GM23338 (cell line): ENCODE data around the gene CTDSP2. TPM values are rescaled to one million over a fixed set of nuclear protein-coding genes. Genes with fewer than 3 reads are reported as not detected.

Source experiments
- ATAC-seq: fragments of 200-7000 bp; cut with Tn5 transposase; 3 replicates; pipeline ENCODE4 v1.9.1; 2020
- DNase-seq: peaks from one replicate; pipeline ENCODE4 v3.0.0-alpha.2; 2015; ENCODE audit warnings: low spot score
- H2AFZ ChIP-seq: fragments of 200-600 bp; sonication (generic); 2 replicates; pipeline ENCODE4 v1.8.0; 2016; ENCODE audit warnings: antibody characterized with exemption, mild to moderate bottlenecking, moderate library complexity
- H3F3A ChIP-seq: fragments of 200-600 bp; sonication (generic); replicated peaks from 2 replicates; pipeline ENCODE4 v1.8.0; 2017; ENCODE audit warnings: antibody characterized with exemption, mixed run types, low read depth
- H3K27ac ChIP-seq: fragments of 200-600 bp; sonication (generic); 2 replicates; pipeline ENCODE4 v1.6.1; 2016; ENCODE audit warnings: low read depth
- H3K27me3 ChIP-seq: fragments of 200-600 bp; sonication (generic); 2 replicates; pipeline ENCODE4 v1.8.0; 2016; ENCODE audit warnings: mild to moderate bottlenecking, mixed run types, moderate library complexity; ENCODE audit not compliant: insufficient read depth
- H3K36me3 ChIP-seq: fragments of 200-600 bp; sonication (generic); 2 replicates; pipeline ENCODE4 v1.8.0; 2016; ENCODE audit warnings: mild to moderate bottlenecking; ENCODE audit not compliant: insufficient read depth
- H3K4me1 ChIP-seq: fragments of 200-600 bp; sonication (generic); 2 replicates; pipeline ENCODE4 v1.8.0; 2016; ENCODE audit warnings: mild to moderate bottlenecking, moderate library complexity; ENCODE audit not compliant: insufficient read depth
- H3K4me2 ChIP-seq: fragments of 200-600 bp; sonication (generic); 2 replicates; pipeline ENCODE4 v1.7.1; 2017; ENCODE audit warnings: mixed run types
- H3K4me3 ChIP-seq: fragments of 200-600 bp; sonication (generic); 2 replicates; pipeline ENCODE4 v1.6.1; 2016; ENCODE audit warnings: mixed run types
- H3K79me2 ChIP-seq: fragments of 200-600 bp; sonication (generic); replicated peaks from 2 replicates; pipeline ENCODE4 v1.8.0; 2017; ENCODE audit warnings: mild to moderate bottlenecking; ENCODE audit not compliant: insufficient read depth
- H3K9me2 ChIP-seq: fragments of 200-600 bp; sonication (generic); 2 replicates; pipeline ENCODE4 v1.8.0; 2017; ENCODE audit not compliant: insufficient read depth
- H4K20me1 ChIP-seq: fragments of 200-600 bp; sonication (generic); replicated peaks from 2 replicates; pipeline ENCODE4 v1.8.0; 2017; ENCODE audit warnings: mild to moderate bottlenecking; ENCODE audit not compliant: insufficient read depth
- H3K27ac Mint-ChIP-seq: 2 replicates; pipeline ENCODE4 v1.8.0; 2020; ENCODE audit warnings: inconsistent platforms, mild to moderate bottlenecking, moderate library complexity, mixed read lengths
- H3K27me3 Mint-ChIP-seq: 3 replicates; pipeline ENCODE4 v1.8.0; 2022; ENCODE audit warnings: low read depth, mild to moderate bottlenecking, moderate library complexity, mixed read lengths, inconsistent platforms; ENCODE audit not compliant: insufficient read depth, poor library complexity
- H3K36me3 Mint-ChIP-seq: 3 replicates; pipeline ENCODE4 v1.8.0; 2021; ENCODE audit warnings: low read depth, mild to moderate bottlenecking, inconsistent platforms, moderate library complexity, mixed read lengths
- H3K4me1 Mint-ChIP-seq: 3 replicates; pipeline ENCODE4 v1.8.0; 2020; ENCODE audit warnings: mild to moderate bottlenecking, inconsistent platforms, mixed read lengths
- H3K4me3 Mint-ChIP-seq: 3 replicates; pipeline ENCODE4 v1.8.0; 2021; ENCODE audit warnings: moderate library complexity, mild to moderate bottlenecking, inconsistent platforms, mixed read lengths
- H3K9me3 Mint-ChIP-seq: 3 replicates; pipeline ENCODE4 v1.8.0; 2020; ENCODE audit warnings: moderate library complexity, mild to moderate bottlenecking, inconsistent platforms, mixed read lengths
- CREB1 ChIP-seq: fragments of 250-450 bp; sonication (Bioruptor Pico); IDR thresholded peaks from 2 replicates; pipeline ENCODE4 v1.5.0; 2020; ENCODE audit warnings: low read depth, mild to moderate bottlenecking, moderate library complexity
- CTCF ChIP-seq, 2 experiments: fragments of 200-600 bp in 1 of 2; sonication (generic) in 1 of 2; conservative IDR thresholded peaks; 2 replicates each; pipeline versions ENCODE4 v1.5.1 to v1.6.1; 2016 to 2017; ENCODE audit warnings: antibody characterized with exemption in 2 of 2, low read depth in 2 of 2, mild to moderate bottlenecking in 2 of 2, moderate library complexity in 1 of 2
- ETS1 ChIP-seq: IDR thresholded peaks from 2 replicates; pipeline ENCODE4 v1.6.1; 2016; ENCODE audit warnings: antibody characterized with exemption
- EZH2 ChIP-seq: fragments of 200-600 bp; sonication (generic); IDR thresholded peaks from one replicate; pipeline ENCODE4 v1.8.0; 2017; ENCODE audit warnings: antibody characterized with exemption, mild to moderate bottlenecking, low read depth; ENCODE audit not compliant: unreplicated experiment
- NANOG ChIP-seq: IDR thresholded peaks from 2 replicates; pipeline ENCODE4 v1.6.1; 2016; ENCODE audit warnings: antibody characterized with exemption, borderline replicate concordance
- POLR2AphosphoS5 ChIP-seq: IDR thresholded peaks from 2 replicates; pipeline ENCODE4 v1.6.1; 2016; ENCODE audit warnings: antibody characterized with exemption, low read depth
- REST ChIP-seq: IDR thresholded peaks from one replicate; pipeline ENCODE4 v1.6.1; 2018; ENCODE audit warnings: antibody characterized with exemption; ENCODE audit not compliant: unreplicated experiment
- STAT1 ChIP-seq: IDR thresholded peaks from one replicate; pipeline ENCODE4 v1.6.1; 2016; ENCODE audit warnings: antibody characterized with exemption; ENCODE audit not compliant: unreplicated experiment
- ZNF114 ChIP-seq: fragments of 250-450 bp; sonication (Bioruptor Pico); IDR thresholded peaks from 2 replicates; pipeline ENCODE4 v1.5.0; 2020; ENCODE audit warnings: mild to moderate bottlenecking, moderate library complexity
- ZNF331 ChIP-seq: fragments of 250-450 bp; sonication (Bioruptor Pico); IDR thresholded peaks from 2 replicates; pipeline ENCODE4 v1.5.0; 2020; ENCODE audit warnings: low read depth, mild to moderate bottlenecking, moderate library complexity
- ZNF462 ChIP-seq: fragments of 250-450 bp; sonication (Bioruptor Pico); IDR thresholded peaks from 2 replicates; pipeline ENCODE4 v1.5.0; 2020; ENCODE audit warnings: mild to moderate bottlenecking, moderate library complexity
- polyA plus RNA-seq: library from polyadenylated mRNA; unstranded; fragments of >200 nt; fragmentation: Nextera tagmentation; extraction: Ambion mirVana; gene quantifications from 2 replicates; pipeline ENCODE4 v1.2.1, GENCODE V29; 2016
- total RNA-seq: library from RNA; depleted of rRNA; stranded (reverse); fragments of >200 nt; shearing (Covaris generic); gene quantifications from 2 replicates; pipeline ENCODE4 v1.2.3, GENCODE V29; 2014

The CTDSP2 gene
- total and polyA plus RNA-seq, 2 experiments from 2014 or later: 22.8 to 81.9 TPM

GRCh38 chr12:57883057-57883456 is 36.5 kb upstream of the CTDSP2 start (continued):
- TF ChIP-seq ETS1 (no peak), POLR2AphosphoS5 (no peak), NANOG (no peak), EZH2 (no peak), CREB1 (CRISPR knock-in tag) (no peak)

- DNase-seq (no peak), ATAC-seq (no peak)
- Histone ChIP-seq H4K20me1 (no peaks in the 10 kb centered on the region), H3K27me3 (no peaks in the 10 kb centered on the region), H3K9me2 (no peaks in the 10 kb centered on the region), H3K27ac (no peak overlapping the region), H3K36me3 (no peaks in the 10 kb centered on the region), H3K4me1 (no peaks in the 10 kb centered on the region), H3K4me3 (no peak overlapping the region), H2AFZ (no peak overlapping the region), H3F3A (0 out of 2 replicates have a peak, but pooled peaks cover 2% of the 10 kb centered on the region), H3K79me2 (no peaks in the 10 kb centered on the region), H3K4me2 (no peak overlapping the region)
- Mint-ChIP-seq H3K4me3 (no peak overlapping the region), H3K36me3 (peaks cover 5% of the 10 kb centered on the region; the same call in 2 of the 3 replicates), H3K9me3 (peaks cover 8% of the 10 kb centered on the region; the same call in 2 of the 3 replicates), H3K27me3 (peaks cover 2% of the 10 kb centered on the region), H3K27ac (no peak overlapping the region), H3K4me1 (no peaks in the 10 kb centered on the region)
- TF ChIP-seq POLR2AphosphoS5 (no peak), ETS1 (no peak), CTCF (conservative IDR thresholded peaks at IDR 0.05; ENCODE audit: low read depth in 2 of 2) (no peak), CREB1 (CRISPR knock-in tag) (no peak), ZNF114 (no peak), REST (no peak), ZNF462 (CRISPR knock-in tag) (no peak), STAT1 (no peak), NANOG (no peak), ZNF331 (CRISPR knock-in tag) (no peak)
Observed at GRCh38 chr12:57882575-57882974, 36.0 kb upstream of the CTDSP2 start.
